ENCODE results near the gene CCNY.

GRCh38 chr10:35367982-35368381, 31.7 kb downstream of the CCNY start:
- no peak for TF ChIP-seq POLR2A (IDR thresholded peaks at IDR 0.05)
- TF ChIP-seq CTCF (IDR thresholded peaks at IDR 0.05), result no peak
- TF ChIP-seq POLR2AphosphoS5 (IDR thresholded peaks at IDR 0.05), result no peak
